ELF-1 (cell line): ENCODE data around the gene FBXW11.

Experiments used
- DNase-seq: peaks from one replicate; pipeline ENCODE4 v3.0.0-alpha.2; 2016; ENCODE audit warnings: low read depth, low spot score

Gene FBXW11

DNA sequence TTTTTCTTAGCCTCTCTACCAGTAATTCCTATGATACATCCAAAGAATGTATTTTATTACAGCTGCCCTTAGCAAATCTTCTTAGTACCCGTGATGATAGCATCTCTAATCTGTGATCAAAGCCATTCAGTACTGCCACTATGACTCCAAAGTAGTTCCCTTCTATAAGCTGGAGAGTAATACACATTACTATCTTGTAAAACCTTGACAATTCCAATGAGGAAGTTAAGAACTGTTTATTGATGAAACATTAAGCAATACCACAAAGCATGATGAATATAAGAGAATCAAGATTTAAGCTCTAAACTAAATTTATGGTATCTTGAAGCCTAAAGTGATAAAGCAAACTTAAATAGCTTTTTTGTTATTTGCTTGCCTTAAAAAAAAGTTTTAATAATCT, 134.7 kb downstream of the FBXW11 start:
- no peak for DNase-seq

DNA sequence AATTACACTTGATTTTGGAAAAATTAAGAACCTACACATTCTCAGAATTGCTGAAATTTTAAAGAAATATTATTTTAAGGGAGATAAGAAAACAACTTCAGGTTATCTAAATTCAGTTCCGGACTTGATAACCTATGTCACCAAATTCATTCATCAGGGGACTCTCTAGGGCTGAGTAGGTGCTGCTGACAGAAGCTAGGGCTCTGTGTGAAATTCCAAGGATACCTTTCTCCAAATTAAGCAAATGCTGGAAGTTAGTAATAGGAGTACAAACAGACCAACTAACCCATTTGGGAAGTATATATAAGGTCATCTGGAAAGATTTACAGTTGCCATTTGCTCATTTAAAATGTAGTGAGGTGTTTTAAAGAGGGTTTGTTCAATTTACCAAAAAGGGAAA, 136.5 kb downstream of the FBXW11 start:
- no peak for DNase-seq

DNA sequence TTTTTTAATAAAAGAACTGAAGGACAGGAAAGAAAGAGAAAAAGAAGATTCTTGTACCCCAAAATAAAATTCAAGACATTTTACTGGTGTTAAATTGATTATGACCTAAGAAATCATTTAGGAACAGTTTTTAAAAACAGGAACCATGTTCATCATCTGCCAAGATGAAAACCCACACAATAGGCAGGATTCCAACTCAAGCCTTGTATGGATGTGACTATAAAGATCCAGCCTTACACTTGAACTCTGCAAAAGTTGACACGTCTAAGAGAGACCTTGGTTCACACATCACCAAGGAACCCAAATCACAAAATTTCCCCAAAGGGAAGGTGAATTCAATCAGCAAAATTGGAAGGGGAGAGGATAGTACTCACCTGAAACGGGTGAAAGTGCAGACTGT, 138.2 kb downstream of the FBXW11 start:
- no peak for DNase-seq

DNA sequence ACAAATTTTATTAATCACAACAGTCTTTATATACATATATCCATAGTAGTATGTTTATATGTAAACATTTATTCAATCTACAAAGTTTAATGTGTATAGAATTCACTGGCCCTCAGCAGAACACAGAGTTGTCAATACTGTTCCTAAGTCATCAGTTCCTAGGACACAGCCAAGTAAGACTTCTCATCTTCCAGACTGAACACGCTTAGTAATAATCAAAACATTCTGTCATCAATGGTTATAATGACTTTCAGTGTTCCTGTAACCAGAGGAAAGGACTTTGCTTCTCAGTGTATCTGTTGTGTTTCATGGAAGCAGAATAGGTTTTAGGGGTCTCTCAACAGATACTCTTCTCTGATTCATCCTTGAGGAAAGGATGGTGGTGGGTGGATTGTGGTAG, 138.7 kb downstream of the FBXW11 start:
- no peak for DNase-seq

DNA sequence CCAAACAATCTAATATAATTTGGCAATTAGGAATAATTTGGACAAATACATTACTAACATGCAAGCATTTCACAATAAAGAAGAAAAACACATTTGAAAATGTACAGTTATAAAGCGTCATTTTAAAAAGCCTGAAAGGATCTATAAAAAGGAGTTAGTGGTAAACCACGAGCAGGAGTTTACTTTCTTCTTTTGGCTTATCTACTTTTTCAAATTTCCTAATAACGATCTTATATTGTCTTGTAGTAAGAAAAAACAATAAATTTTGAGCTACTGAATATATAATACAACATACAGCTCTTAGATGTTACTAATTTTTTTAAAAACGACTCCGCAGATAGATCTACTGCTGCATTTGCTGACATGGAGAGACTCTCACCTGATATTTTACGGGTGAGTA, 141.0 kb downstream of the FBXW11 start:
- DNase-seq = no peak

DNA sequence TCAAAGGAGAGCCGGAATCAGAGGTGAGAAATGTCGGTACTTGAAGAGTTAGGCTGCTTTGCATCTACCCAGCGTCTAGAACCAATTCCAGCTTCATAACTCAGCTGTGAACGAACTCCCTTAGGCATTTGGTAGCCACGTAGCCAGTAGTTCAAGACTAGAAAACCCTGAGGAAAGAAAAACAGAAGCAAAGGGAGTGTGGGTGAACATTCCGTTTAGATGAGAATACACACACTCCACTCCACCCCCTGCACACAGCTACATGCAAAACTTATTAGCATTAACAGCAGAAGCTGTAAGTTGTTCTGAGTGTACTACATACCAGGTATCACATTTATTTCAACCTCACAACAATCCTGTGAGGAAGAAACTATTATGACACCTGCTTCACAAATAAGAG, 142.5 kb downstream of the FBXW11 start:
- DNase-seq = no peak

DNA sequence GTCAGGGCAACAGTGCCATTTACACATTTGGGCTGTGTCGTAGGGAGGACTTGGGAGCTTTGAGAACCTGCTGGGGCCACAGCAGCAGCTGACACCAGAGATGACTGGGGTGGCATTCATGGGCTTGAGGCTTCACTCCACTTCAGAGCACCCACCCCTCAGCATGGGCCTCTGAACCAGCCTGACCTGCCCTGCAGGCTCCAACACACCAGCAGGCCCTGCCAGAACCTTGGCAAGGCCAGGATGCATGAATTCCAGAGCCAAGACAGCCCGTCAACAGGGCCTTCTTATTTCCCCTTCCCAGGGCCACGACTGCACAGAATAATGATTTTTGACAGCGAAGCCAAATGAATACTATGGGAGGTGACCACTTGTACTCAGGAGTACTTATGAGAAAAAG, 143.8 kb downstream of the FBXW11 start:
- no peak for DNase-seq

DNA sequence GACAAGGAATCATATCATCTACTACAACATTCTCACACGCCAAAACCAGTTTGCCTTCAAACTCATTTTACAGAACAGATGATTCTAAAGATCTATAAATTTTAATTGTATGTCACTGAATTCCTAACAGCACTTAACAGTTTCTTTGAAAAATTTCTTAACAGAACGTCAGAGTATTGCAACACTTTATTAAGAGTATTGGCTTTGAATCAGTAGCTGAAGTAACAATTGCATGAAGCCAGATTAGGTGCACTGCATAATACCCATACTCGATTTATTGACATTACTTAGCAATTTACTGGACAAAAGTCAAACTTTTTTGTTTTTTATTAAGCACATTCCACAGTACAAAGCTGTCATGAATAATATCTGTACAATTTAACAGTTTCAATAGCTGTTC, 145.1 kb downstream of the FBXW11 start:
- no peak for DNase-seq

DNA sequence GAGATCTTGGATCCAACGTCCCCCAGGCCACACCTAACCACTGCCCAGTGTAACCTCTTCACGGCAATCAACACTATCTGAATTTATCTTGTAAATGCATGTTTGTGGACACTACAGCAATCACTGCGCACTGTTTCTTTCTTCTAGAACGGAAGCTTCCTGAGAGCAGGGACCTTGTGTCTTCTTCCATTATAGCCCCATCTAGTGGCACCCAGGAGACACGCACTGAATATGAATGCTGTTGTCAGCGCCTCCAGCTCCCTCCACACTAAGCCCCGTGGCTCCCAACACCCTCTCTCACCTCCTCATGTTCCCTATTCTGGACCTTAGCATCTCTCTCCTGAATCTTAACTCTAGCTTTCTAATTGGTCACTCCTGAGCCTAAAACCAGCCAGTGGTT, 148.1 kb downstream of the FBXW11 start:
- DNase-seq = peak; percentile 72

DNA sequence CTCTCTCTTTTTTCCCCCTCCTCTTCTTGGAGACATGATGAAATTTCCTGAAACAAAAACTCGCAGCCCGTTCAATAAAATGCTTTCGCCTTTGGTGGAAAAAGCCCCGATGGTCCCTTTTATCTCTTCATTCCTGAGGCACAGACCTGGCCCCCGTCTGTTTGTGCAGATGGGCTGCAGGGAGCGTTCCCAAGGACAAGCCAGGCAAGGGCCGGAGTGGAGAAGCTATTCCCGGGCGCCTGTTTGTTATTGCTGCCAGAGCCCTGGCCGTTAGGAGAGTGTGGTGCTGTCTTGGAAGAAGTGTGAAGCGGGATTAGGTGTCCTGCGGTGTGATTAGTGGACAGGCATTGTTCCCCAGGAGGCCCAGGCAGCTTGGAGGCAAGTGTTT, 149.0 kb downstream of the FBXW11 start:
- peak; percentile 80 for DNase-seq

DNA sequence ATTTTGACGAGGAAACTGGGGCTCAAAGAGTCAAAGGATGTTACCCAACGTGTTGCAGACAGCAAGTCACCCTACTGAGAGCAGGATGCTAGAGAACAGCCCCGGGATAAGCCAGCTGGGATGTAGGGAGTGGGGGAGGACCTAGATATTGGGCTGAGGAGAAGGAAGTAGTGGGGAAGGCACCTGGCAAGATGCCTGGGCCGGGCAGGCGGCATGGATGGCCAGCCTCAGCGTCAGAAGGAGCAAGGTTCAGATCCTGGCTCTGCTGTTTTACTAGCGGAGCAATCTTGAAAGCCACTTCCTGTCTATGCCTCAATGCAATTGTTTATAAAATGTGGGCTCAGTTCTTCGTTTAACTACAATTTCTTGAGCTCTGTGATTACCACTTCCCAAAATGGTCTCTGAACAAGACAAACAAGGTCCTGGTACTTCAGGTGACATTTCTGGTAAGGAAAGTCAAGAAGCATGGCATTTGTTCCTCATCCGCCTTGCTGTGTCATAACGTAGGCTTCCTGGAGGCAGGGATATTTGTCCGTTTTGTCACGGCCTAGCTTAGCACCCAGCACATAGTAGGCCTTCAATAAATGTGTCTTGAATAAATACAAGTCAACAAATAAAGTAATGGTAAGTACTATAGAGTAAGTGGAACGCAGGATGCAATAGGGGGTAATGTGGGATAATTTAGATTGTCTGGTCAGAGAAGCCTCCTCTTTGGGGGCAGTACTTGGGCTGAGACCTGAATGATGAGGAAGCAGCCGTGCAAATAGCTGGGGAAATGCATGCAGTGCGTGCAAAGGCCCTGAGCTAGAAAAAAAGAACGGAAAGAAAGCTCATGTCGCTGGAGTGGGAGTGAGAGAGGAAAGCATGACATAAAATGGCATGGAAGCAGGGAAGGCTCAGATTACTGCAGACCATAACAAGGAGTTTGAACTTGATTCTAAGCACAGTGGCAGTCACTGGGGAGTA, 150.4 kb downstream of the FBXW11 start:
- DNase-seq = no peak

DNA sequence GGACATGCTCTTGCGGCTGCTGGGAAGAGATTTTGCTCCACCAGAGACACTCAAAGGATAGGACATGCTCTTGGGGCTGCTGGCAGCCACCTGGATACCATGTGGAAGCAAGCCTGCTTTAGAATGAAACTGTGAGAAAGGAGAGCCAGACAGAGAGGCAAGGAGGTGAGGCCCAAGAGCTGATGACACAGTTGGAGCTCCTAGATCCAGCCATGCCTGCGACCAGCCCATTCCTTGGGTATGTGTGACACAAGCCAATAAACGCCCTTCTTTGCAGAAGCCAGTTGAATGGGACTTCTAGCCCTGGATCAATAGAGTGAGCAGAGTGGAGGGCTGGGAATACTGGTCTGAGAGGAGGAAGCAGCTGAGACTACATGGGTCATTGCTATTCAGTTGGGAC, 151.2 kb downstream of the FBXW11 start:
- no peak for DNase-seq

DNA sequence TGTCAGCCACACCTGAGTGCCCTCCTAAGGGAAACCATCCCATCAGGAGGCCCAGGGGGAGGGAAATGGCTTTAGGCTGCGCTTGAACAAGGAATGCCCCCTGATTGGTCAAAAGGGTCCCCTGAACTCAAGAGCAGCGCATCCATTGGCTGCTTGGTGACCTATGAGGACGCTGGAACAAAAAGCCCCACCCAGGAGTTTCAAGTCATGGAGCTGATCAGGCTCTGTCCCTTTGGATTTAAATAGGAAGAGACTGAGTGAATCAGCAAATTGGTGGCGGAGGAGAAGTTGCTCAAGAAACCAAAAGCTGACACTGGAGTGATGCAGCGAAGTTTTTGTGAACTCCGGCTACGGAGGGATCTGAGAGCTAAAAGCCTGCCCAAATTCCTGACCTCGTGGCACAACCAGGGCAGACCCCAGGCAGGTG, 154.2 kb downstream of the FBXW11 start:
- peak; percentile 46 for DNase-seq

DNA sequence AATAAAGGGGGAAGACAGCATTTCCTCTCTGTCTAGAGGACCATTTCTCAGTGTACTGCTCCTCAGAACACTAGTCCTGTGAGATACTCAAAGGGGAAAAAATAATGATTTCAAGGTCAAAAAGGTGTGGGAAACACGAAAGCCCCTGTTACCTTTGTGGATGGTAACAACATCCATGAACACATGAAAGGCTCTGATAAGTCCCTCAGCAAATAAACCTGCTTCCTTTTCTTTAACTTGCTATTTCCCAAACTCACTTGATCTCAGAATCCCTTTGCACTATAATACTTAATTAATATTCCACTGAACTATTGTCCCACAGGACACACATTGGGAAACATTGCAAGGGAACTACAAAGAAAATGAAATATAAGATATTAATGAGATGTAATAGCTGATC, 155.2 kb downstream of the FBXW11 start:
- no peak for DNase-seq

DNA sequence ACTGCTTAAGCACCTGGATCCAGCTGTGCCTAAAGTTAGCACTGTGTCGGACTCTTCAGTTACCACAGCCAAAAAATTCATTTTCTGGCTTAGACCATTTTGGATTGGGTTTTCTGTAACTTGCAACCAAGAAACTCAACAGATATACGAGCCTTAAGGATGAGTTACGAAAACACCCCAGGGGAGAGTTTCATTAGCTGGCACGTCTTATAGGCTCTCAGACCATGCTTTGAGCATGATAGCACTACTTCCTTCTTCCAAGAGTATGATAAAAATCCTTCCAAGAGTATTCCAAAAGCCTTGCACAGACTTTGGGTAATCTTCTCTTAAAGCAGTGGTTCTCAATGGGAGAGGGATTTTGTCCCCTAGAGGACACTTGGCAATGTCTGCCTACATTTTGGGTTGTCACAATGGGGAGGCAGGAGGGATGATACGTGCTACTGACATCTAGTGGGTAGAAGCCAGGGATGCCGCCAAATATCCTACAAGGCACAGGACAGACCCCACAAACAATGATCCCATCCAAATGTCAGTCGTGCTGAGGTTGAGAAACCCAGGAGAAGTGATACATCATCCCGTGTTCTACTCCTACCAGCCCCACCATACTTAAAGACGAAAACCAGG, 156.0 kb downstream of the FBXW11 start:
- peak; percentile 81 for DNase-seq

DNA sequence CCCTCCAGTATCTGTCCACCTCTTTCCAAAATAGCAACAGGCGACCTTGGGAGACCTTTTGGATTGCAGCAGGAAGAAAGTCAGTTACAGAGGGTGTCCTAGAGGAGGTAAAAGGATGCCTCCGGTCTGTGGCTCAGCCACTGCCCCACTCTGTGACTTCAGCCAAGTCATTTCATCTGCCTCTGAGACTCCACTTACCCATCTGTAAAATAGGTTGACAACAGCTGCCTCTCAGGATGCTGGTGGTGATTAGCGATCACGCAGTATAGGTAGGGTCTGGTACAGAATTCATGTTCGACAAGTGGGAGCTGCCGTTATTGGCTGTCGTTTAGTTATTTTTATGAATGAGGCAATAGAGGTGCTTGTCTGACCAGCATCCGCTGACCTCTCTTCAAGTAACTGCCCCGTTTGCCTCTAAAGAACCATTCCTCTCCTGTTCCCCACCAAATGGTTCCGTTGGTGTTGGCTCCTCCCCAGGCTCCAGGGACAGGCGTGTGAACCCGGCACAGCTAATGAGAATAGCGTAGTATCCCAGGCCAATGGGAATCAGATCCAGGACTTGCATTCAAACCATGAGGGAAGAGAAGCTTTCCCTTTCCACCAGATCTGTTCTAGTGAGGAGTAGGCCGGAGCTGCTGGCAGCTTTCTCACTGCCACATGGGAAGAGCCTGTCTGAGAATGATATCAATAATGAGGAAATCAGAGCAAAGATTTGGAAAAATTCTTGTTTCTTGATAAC, 156.7 kb downstream of the FBXW11 start:
- no peak for DNase-seq

DNA sequence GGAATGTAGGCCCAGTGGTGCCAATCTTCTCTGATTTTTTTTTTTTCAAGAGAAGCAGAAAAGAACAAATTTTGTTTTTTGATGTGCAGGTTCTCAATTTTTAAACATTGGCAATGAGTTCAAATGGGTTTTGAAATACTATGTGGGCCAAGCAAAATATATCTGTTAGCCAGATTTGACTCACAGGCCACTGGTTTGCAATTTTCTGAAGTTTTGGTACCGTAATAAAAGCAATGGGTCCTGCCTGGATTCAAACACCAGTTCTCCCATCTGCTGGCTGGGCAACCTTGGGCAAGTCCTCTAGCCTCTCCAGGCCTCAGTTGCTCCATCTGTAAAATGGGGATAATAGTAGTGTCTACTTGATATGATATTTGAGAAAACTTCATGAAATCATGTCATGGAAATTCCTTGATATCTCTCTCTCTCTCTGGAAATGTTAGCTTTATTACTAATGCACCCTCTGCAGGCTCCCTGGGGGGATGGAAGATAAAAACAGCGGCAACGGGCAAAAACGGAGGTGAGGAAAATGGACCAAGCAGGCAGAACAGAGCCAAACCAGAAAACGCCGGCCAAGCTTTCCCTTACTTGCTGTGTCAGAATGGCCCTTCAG, 157.4 kb downstream of the FBXW11 start:
- DNase-seq = no peak

DNA sequence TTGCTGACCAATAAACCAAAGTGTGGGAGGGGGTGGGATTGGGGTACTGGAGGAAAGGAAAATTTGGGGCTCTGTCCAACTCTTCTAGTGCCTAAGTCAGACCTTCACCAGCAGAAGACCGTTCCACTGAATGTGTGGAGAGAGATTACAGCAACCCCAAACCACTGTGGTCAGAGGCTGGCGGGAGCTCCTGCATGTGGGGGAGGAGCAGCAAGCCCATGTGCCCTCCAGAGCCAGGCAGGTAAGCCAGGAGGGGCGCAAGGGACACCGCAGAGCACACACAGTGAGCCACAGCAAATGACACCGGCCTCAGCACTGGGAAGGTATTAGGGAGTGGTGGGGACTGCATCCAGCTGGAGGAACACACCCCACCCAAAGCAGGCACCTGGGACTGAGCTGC, 158.0 kb downstream of the FBXW11 start:
- DNase-seq = no peak

DNA sequence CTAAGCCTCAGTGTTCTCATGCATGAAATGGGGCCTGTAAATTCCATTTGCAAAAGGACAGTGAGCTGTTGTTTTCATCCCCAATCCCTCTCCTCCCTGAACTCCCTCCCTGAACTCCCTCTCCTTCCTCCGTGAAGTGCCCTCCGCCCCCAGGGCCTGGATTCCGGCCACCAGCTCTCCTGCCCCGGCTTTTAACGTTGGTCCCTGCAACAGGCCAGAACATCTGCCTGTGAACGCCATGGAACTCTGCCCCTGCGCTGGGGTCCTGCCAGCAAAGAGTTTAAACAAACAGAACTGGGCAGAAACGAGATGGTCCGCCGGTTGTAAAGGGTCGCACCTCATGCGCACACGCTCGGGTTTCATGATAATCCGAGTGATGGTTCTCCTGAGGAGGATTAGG, 158.4 kb downstream of the FBXW11 start:
- DNase-seq = peak; percentile 62

DNA sequence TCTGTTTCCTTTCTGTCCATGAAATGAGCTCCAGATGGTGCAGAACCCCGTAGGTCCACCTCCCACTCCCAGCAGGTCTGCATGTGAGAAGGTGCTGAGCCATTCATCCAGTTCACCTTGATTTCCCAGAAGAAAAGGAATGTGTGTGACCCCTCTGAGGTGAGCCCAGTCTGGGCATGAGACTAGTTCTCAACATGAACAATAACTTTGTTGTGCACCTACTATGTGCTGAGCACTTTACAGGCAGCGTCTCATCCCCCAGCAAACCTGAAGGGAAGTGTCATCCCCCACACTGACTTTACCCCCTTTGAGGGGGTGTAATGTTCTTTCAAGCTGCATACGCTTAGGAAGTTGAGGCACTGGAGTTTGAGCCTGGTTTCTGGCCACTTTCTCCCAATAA, 159.4 kb downstream of the FBXW11 start:
- DNase-seq = no peak

DNA sequence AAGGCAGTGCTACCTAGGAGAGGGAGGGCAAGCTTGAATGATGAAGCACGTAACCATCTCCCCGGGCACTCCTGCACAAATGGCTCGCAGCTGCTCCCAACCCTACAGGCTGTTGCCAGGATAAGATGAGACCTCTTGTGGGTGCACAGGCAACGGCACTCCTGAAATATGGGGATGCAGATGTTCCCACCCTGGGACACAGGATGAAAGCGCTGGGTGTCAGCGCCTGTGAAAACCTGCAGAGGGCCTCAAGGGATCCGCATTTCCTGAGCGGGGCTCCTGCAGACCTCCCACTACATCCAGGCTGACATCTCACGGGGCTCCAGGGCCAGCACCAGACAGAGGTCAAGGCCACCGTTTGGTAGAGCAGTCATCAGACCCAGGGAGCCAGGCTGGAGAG, 160.1 kb downstream of the FBXW11 start:
- no peak for DNase-seq

DNA sequence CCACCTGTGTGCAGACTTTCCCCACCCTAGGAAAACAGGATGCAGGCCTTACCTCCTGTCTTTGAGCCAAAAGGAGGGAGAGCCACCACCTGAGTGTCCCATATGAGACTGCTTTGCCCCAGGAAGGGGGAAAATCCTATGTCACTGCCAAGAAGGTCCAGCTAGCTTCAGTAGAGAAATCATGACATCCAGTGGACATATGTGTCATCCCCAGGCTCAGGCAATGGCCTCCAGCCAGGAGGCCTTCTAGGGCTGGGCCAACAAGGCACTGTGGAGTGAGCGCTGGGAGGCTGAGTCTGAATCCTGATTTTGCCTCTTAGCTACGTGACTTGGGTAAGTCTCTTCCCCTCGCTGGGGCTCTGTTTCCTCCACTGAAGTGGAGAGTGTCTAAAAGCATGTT, 160.6 kb downstream of the FBXW11 start:
- no peak for DNase-seq
